Keratinocyte (primary cell): ENCODE measurements around the gene CUBN. TPM values are rescaled to one million over a fixed set of nuclear protein-coding genes. Genes with fewer than 3 reads are reported as not detected.

Experiments used
- DNase-seq: peaks from one replicate; pipeline ENCODE4 v3.0.0-alpha.2; 2011; ENCODE audit warnings: low read depth, missing footprints, low spot score
- FAIRE-seq: peaks from 2 replicates; lab custom pipeline; 2011; peaks lifted over from hg19 to GRCh38; lab: Jason Lieb, UNC
- H2AFZ ChIP-seq: 2 replicates; pipeline ENCODE4 v1.6.0; 2012; ENCODE audit warnings: low read length, control low read depth, inconsistent platforms; ENCODE audit not compliant: control insufficient read depth
- H3K27ac ChIP-seq: 2 replicates; pipeline ENCODE4 v1.5.1; 2011; ENCODE audit warnings: low read length; ENCODE audit not compliant: control insufficient read depth, insufficient read depth
- H3K27me3 ChIP-seq: 3 replicates; pipeline ENCODE4 v1.6.0; 2011; ENCODE audit warnings: low read length; ENCODE audit not compliant: control insufficient read depth, insufficient read depth; ENCODE audit errors: extremely low read depth
- H3K36me3 ChIP-seq, 2 experiments: 2 replicates in 1 of 2; 3 replicates in 1 of 2; pipeline ENCODE4 v1.5.1; 2011; ENCODE audit warnings: low read length in 2 of 2, mild to moderate bottlenecking in 1 of 2; ENCODE audit not compliant: control insufficient read depth in 2 of 2, insufficient read depth in 2 of 2; ENCODE audit errors: extremely low read depth in 1 of 2
- H3K4me1 ChIP-seq: 3 replicates; pipeline ENCODE4 v1.5.1; 2011; ENCODE audit warnings: low read length; ENCODE audit not compliant: control insufficient read depth, insufficient read depth; ENCODE audit errors: extremely low read depth
- H3K4me2 ChIP-seq: 3 replicates; pipeline ENCODE4 v1.6.0; 2011; ENCODE audit warnings: low read depth, low read length; ENCODE audit not compliant: control insufficient read depth, insufficient read depth; ENCODE audit errors: extremely low read depth
- H3K4me3 ChIP-seq, 3 experiments: fragments of 200-600 bp in 1 of 3; sonication (generic) in 1 of 3; 2 replicates in 2 of 3; 3 replicates in 1 of 3; pipeline ENCODE4 v1.5.1; 2011 to 2016; ENCODE audit warnings: low read length in 3 of 3, mild to moderate bottlenecking in 3 of 3, control low read depth in 2 of 3, inconsistent platforms in 1 of 3, low read depth in 1 of 3, mixed read lengths in 1 of 3, mixed run types in 1 of 3, moderate library complexity in 1 of 3; ENCODE audit not compliant: control insufficient read depth in 2 of 3, insufficient read depth in 2 of 3; ENCODE audit errors: extremely low read depth in 1 of 3
- H3K79me2 ChIP-seq: 2 replicates; pipeline ENCODE4 v1.6.0; 2012; ENCODE audit warnings: low read length; ENCODE audit not compliant: control insufficient read depth, insufficient read depth
- H3K9ac ChIP-seq: 3 replicates; pipeline ENCODE4 v1.6.0; 2011; ENCODE audit warnings: low read length; ENCODE audit not compliant: control insufficient read depth, insufficient read depth; ENCODE audit errors: extremely low read depth
- H3K9me1 ChIP-seq: 3 replicates; pipeline ENCODE4 v1.6.0; 2011; ENCODE audit warnings: low read length; ENCODE audit not compliant: control insufficient read depth, insufficient read depth; ENCODE audit errors: extremely low read depth
- H3K9me3 ChIP-seq: 2 replicates; pipeline ENCODE4 v1.5.1; 2012; ENCODE audit warnings: low read depth, low read length; ENCODE audit not compliant: control insufficient read depth
- H4K20me1 ChIP-seq: 3 replicates; pipeline ENCODE4 v1.6.0; 2011; ENCODE audit warnings: low read length; ENCODE audit not compliant: control insufficient read depth, insufficient read depth; ENCODE audit errors: extremely low read depth
- EZH2 ChIP-seq: IDR thresholded peaks from one replicate; pipeline ENCODE4 v1.6.1; 2012; ENCODE audit warnings: inconsistent platforms, mild to moderate bottlenecking, low read length, moderate library complexity
- dilution Hi-C: fragments of 300-500 bp; cut with MboI; formaldehyde crosslinking; loops from one replicate; pipeline ENCODE4 v1.7.0; 2020; ENCODE audit warnings: low sequenced_read_pairs; ENCODE audit not compliant: extremely low pct_ligation_motif_present
- polyA plus RNA-seq, 5 experiments: library from polyadenylated mRNA; depleted of rRNA in 3 of 5; stranded (reverse) in 3 of 5; stranded (forward) in 1 of 5; unstranded in 1 of 5; fragments of >200 nt; gene quantifications; 1 replicate in 1 of 5; 2 replicates in 3 of 5; 3 replicates in 1 of 5; pipeline versions ENCODE4 v1.2.1 to v1.2.3, GENCODE V29; 2011 to 2012; ENCODE audit warnings: missing spikeins in 2 of 5, low read depth in 1 of 5, low replicate concordance in 1 of 5
- TF ChIP-seq, protein P1 (sequence below), 3 experiments: IDR thresholded peaks in 1 of 3; conservative IDR thresholded peaks in 1 of 3; optimal IDR thresholded peaks in 1 of 3; 2 replicates in 2 of 3; 3 replicates in 1 of 3; pipeline versions ENCODE3 to v1.5.1; 2011; ENCODE audit warnings: low read length in 3 of 3, mild to moderate bottlenecking in 3 of 3, moderate library complexity in 2 of 3, control low read depth in 1 of 3, inconsistent platforms in 1 of 3; ENCODE audit not compliant: insufficient read depth in 2 of 3; ENCODE audit errors: extremely low read depth in 1 of 3

Gene CUBN
- polyA plus RNA-seq, 1 donor (not counting 4 experiments of a cell fraction or from before 2014, with no cell fraction given): 0.07 TPM

DNA sequence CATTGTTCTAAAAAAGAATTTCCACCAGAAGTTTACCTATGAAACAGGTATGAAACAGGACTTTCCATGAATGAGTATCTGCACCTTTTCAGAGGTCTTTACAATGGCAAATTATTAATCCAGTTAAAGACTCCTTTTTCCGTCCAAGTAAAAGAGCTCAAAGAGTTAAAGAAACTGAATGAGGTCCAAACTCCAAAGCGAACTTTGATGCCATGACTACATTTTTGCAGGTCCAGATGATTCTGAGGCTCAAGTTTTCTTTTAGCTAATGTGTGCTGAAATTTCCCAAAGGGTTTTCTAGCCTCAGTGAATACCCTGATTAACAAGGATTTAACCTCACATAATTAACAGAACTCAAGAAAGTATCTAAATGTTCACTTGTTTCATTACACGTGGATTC is 9.8 kb downstream of the CUBN start:
- no peak overlapping the region for H3K4me2 ChIP-seq
- H3K9me3 ChIP-seq: no peaks in the 10 kb centered on the region
- dilution Hi-C loops: no loop called here
- H3K27me3 ChIP-seq: no peaks in the 10 kb centered on the region
- H3K27ac ChIP-seq: no peak overlapping the region
- H2AFZ ChIP-seq: no peak overlapping the region
- H3K79me2 ChIP-seq: no peaks in the 10 kb centered on the region
- no peaks in the 10 kb centered on the region for H3K36me3 ChIP-seq
- peaks cover 5% of the 10 kb centered on the region for H3K4me1 ChIP-seq
- FAIRE-seq (no peak), DNase-seq (no peak)
- H4K20me1 ChIP-seq: no peaks in the 10 kb centered on the region
- no peak overlapping the region for H3K4me3 ChIP-seq
- no peaks in the 10 kb centered on the region for H3K9me1 ChIP-seq
- TF ChIP-seq, protein P1, sequence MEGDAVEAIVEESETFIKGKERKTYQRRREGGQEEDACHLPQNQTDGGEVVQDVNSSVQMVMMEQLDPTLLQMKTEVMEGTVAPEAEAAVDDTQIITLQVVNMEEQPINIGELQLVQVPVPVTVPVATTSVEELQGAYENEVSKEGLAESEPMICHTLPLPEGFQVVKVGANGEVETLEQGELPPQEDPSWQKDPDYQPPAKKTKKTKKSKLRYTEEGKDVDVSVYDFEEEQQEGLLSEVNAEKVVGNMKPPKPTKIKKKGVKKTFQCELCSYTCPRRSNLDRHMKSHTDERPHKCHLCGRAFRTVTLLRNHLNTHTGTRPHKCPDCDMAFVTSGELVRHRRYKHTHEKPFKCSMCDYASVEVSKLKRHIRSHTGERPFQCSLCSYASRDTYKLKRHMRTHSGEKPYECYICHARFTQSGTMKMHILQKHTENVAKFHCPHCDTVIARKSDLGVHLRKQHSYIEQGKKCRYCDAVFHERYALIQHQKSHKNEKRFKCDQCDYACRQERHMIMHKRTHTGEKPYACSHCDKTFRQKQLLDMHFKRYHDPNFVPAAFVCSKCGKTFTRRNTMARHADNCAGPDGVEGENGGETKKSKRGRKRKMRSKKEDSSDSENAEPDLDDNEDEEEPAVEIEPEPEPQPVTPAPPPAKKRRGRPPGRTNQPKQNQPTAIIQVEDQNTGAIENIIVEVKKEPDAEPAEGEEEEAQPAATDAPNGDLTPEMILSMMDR (optimal IDR thresholded peaks at IDR 0.05 in 1 of 3, IDR thresholded peaks at IDR 0.05 in 1 of 3, conservative IDR thresholded peaks at IDR 0.05 in 1 of 3; ENCODE audit: extremely low read depth in 1 of 3, insufficient read depth in 2 of 3, low read length in 3 of 3): no peak
- TF ChIP-seq EZH2: no peak
- H3K9ac ChIP-seq: no peak overlapping the region

DNA sequence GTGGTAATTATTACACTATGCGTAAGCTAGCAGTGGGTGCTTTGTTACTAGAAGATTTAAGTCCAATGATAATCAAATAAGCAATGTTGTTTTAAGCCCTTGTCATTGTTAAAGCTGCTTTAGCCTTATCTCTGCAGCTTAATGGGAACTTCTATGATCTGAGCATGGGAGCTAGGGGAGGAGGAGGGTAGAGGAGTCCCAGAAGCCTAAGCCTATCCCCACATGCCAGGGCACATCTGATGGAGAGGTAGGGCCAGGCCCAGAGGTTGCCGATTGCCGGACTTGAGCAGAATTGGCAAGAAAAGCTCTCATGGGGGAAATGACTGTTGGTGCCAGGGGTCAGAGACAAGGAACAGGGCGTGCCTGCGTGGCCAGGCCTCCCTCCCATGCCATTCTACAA is 13.4 kb downstream of the CUBN start:
- dilution Hi-C loops: no loop called here
- TF ChIP-seq, protein P1 (optimal IDR thresholded peaks at IDR 0.05 in 1 of 3, IDR thresholded peaks at IDR 0.05 in 1 of 3, conservative IDR thresholded peaks at IDR 0.05 in 1 of 3; ENCODE audit: extremely low read depth in 1 of 3, insufficient read depth in 2 of 3, low read length in 3 of 3): no peak
- TF ChIP-seq EZH2: no peak
- no peaks in the 10 kb centered on the region for H4K20me1 ChIP-seq
- H3K27ac ChIP-seq: no peak overlapping the region
- peaks cover 5% of the 10 kb centered on the region for H3K4me1 ChIP-seq
- no peak overlapping the region for H2AFZ ChIP-seq
- no peaks in the 10 kb centered on the region for H3K36me3 ChIP-seq
- DNase-seq: no peak
- no peaks in the 10 kb centered on the region for H3K9me1 ChIP-seq
- H3K4me2 ChIP-seq: no peak overlapping the region
- no peak for FAIRE-seq
- H3K9me3 ChIP-seq: no peaks in the 10 kb centered on the region
- no peaks in the 10 kb centered on the region for H3K27me3 ChIP-seq
- H3K4me3 ChIP-seq: no peak overlapping the region
- no peaks in the 10 kb centered on the region for H3K79me2 ChIP-seq
- no peak overlapping the region for H3K9ac ChIP-seq
